Thyroid gland (tissue), 4 donors: ENCODE data around the gene LAMTOR4. TPM values are rescaled to one million over a fixed set of nuclear protein-coding genes. Genes with fewer than 3 reads are reported as not detected.
A peak's percentile ranks its signal among the peaks of the same experiment; 100 is the strongest.
"Not testable (repeated sequence)": the region's sequence is repeated elsewhere in the genome, so short reads cannot be mapped to it uniquely, and the experiment has no call there.

Experiments
- DNase-seq, 2 donors: peaks; one replicate each; pipeline ENCODE4 v3.0.0-alpha.2; 2019
- H3K27ac ChIP-seq, 3 donors: fragments of 200-600 bp; sonication (generic); 1 replicate in 2 of 3; 2 replicates in 1 of 3; pipeline ENCODE4 v1.5.1; 2016 to 2019; ENCODE audit warnings: mild to moderate bottlenecking in 1 of 3, moderate library complexity in 1 of 3
- H3K27me3 ChIP-seq: fragments of 200-600 bp; sonication (generic); one replicate; pipeline ENCODE4 v1.5.1; 2019
- H3K36me3 ChIP-seq, 2 donors: fragments of 200-600 bp; sonication (generic); one replicate each; pipeline ENCODE4 v1.5.1; 2016 to 2019
- H3K4me1 ChIP-seq, 2 donors: fragments of 200-600 bp; sonication (generic); one replicate each; pipeline ENCODE4 v1.5.1; 2017 to 2019
- H3K4me3 ChIP-seq, 3 donors: fragments of 200-600 bp; sonication (generic); replicated peaks in 1 of 3; 1 replicate in 2 of 3; 2 replicates in 1 of 3; pipeline ENCODE4 v1.5.1; 2016; ENCODE audit warnings: mild to moderate bottlenecking in 1 of 3
- H3K9me3 ChIP-seq: fragments of 200-600 bp; sonication (generic); one replicate; pipeline ENCODE4 v1.5.1; 2017
- CTCF ChIP-seq, 6 experiments: fragments of 200-600 bp in 3 of 6; fragments of 450-650 bp in 3 of 6; sonication (generic) in 3 of 6; IDR thresholded peaks; one replicate each; pipeline ENCODE4 v1.5.1; 2016 to 2019; ENCODE audit warnings: antibody characterized with exemption in 6 of 6, mild to moderate bottlenecking in 2 of 6, inconsistent platforms in 1 of 6, moderate library complexity in 1 of 6
- POLR2A ChIP-seq, 2 donors: fragments of 450-650 bp; IDR thresholded peaks; one replicate each; pipeline ENCODE4 v1.6.1; 2017; ENCODE audit warnings: antibody characterized with exemption in 2 of 2, mild to moderate bottlenecking in 2 of 2, moderate library complexity in 1 of 2
- WGBS, 2 donors: methylation state at CpG; one replicate each; pipeline ENCODE4 v1.1.5; 2017; 5-methylcytosine and 5-hydroxymethylcytosine counted together
- intact Hi-C: fragments of 100-400 bp; cut with DNase I; formaldehyde crosslinking; loops from one replicate; pipeline ENCODE4 v1.15.1; 2023
- total RNA-seq, 4 donors: library from RNA; depleted of rRNA; stranded (reverse); fragments of >200 nt; gene quantifications; one replicate each; pipeline ENCODE4 v1.2.3, GENCODE V29; 2016

Gene LAMTOR4
- total RNA-seq, 4 donors from 2014 or later, result 69.7 to 264 (median 204) TPM

GRCh38 chr7:100132697-100133151, 16.0 kb upstream of the LAMTOR4 start:
- H3K27ac ChIP-seq, result no peak overlapping the region
- no peak overlapping the region for H3K4me3 ChIP-seq
- no peaks in the 10 kb centered on the region for H3K36me3 ChIP-seq
- WGBS, 2 donors, result 32 to 38% methylated on average over 3 of the region's 3 CpGs
- H3K9me3 ChIP-seq, result no peaks in the 10 kb centered on the region
- intact Hi-C loops, result loop anchor here (5.0 kb wide), 1 partner anchor 155 kb away; the partner anchor contains the start of gene AZGP1
- H3K4me1 ChIP-seq, result peaks cover 0 to 11% of the 10 kb centered on the region in 2 donors
- peak; percentile 41 to 42 for DNase-seq
- H3K27me3 ChIP-seq, result no peaks in the 10 kb centered on the region
- TF ChIP-seq POLR2A (IDR thresholded peaks at IDR 0.05), result no peak
- peak in 5 of 6 experiments; percentile 26 to 72 (median 45) for TF ChIP-seq CTCF (IDR thresholded peaks at IDR 0.05)

GRCh38 chr7:100137851-100138760, 10.6 kb upstream of the LAMTOR4 start:
- H3K27ac ChIP-seq, result no peak overlapping the region
- H3K27me3 ChIP-seq, result no peaks in the 10 kb centered on the region
- H3K9me3 ChIP-seq, result no peaks in the 10 kb centered on the region
- WGBS, 2 donors, result 73 to 77% methylated on average over 13 of the region's 13 CpGs
- intact Hi-C loops, result no loop called here
- peaks cover 0 to 7% of the 10 kb centered on the region in 2 donors for H3K4me1 ChIP-seq
- TF ChIP-seq POLR2A (IDR thresholded peaks at IDR 0.05) (no peak), CTCF (IDR thresholded peaks at IDR 0.05) (no peak)
- no peaks in the 10 kb centered on the region for H3K36me3 ChIP-seq
- H3K4me3 ChIP-seq, result no peak overlapping the region
- DNase-seq, result no peak

GRCh38 chr7:100141555-100141949, 7.2 kb upstream of the LAMTOR4 start:
- Histone ChIP-seq H3K4me3 (no peak overlapping the region), H3K9me3 (no peaks in the 10 kb centered on the region), H3K27ac (no peak overlapping the region), H3K36me3 (no peaks in the 10 kb centered on the region), H3K4me1 (peaks cover 0 to 7% of the 10 kb centered on the region in 2 donors), H3K27me3 (no peaks in the 10 kb centered on the region)
- 70 to 84% methylated on average over 3 of the region's 3 CpGs for WGBS, 2 donors
- intact Hi-C loops, result no loop called here
- no peak for TF ChIP-seq POLR2A (IDR thresholded peaks at IDR 0.05)
- TF ChIP-seq CTCF (IDR thresholded peaks at IDR 0.05), result no peak
- DNase-seq, result no peak

GRCh38 chr7:100142461-100142860, 6.3 kb upstream of the LAMTOR4 start:
- DNase-seq, result no peak
- intact Hi-C loops, result no loop called here
- 91 to 93% methylated on average over 3 of the region's 3 CpGs for whole genome bisulfite sequencing, 2 donors

GRCh38 chr7:100146350-100146749, 2.4 kb upstream of the LAMTOR4 start:
- H3K4me3 ChIP-seq, DNase-seq, H3K27ac ChIP-seq, H3K36me3 ChIP-seq, H3K9me3 ChIP-seq, H3K4me1 ChIP-seq, H3K27me3 ChIP-seq, intact Hi-C loops: not testable (repeated sequence)
- 91 to 95% methylated on average over 4 of the region's 4 CpGs for WGBS, 2 donors

More at GRCh38 chr7:100142461-100142860, 6.3 kb upstream of the LAMTOR4 start:
- H3K4me3 ChIP-seq, result no peak overlapping the region
- no peaks in the 10 kb centered on the region for H3K9me3 ChIP-seq
- H3K36me3 ChIP-seq, result no peaks in the 10 kb centered on the region
- H3K27me3 ChIP-seq, result no peaks in the 10 kb centered on the region
- TF ChIP-seq POLR2A (IDR thresholded peaks at IDR 0.05) (no peak), CTCF (IDR thresholded peaks at IDR 0.05) (no peak)
- peaks cover 0 to 7% of the 10 kb centered on the region in 2 donors for H3K4me1 ChIP-seq
- no peak overlapping the region for H3K27ac ChIP-seq
